ENCODE data around the gene UBA7.
"Not testable (repeated sequence)": the region's sequence is repeated elsewhere in the genome, so short reads cannot be mapped to it uniquely, and the experiment has no call there.

Gene UBA7

GRCh38 chr3:49782277-49782676 lies 31.5 kb downstream of the UBA7 start:
- not testable (repeated sequence) for DNase-seq (ENCODE audit: low spot score)

DNA sequence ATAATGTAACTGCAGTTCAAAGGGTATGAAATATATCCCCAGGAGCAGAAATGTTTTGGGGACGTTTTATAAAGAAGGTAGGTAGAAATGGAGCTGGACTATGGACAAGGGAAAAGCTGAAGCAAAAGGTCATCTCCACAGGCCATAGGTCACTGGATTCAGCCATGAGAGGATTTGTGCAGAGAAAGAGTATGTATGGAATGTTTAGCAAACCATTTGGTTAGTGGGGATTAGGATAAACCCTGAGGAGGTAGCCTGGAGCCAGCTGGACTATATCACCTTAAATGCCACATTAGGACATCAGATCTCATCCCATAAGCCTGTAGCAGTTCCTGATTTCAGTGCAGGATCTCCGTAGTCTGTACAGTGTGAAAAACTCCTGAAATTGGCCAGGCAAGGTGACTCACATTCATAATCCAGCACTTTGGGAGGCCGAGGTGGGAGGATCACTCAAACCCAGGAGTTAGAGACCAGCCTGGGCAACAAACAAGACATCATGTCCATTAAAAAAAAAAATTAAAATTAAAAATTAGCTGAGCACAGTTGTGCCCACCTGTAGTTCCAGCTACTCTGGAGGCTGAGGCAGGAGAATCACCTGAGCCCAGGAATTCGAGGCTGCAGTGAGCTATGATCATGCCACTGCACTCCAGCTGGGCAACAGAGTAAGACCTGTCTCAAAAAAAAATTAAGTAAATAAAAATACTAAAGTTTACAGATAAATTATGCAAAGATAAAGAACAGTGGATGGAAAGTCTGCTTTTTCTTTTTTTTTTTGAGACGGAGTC lies 32.1 kb downstream of the UBA7 start:
- DNase-seq (ENCODE audit: low spot score) = no peak

GRCh38 chr3:49780975-49781365 lies 32.8 kb downstream of the UBA7 start:
- DNase-seq (ENCODE audit: low spot score) = not testable (repeated sequence)

GRCh38 chr3:49780080-49780974 lies 33.4 kb downstream of the UBA7 start:
- DNase-seq (ENCODE audit: low spot score) = no peak

GRCh38 chr3:49779358-49780079 lies 34.2 kb downstream of the UBA7 start:
- no peak for DNase-seq (ENCODE audit: low spot score)

GRCh38 chr3:49776101-49776500 lies 37.7 kb downstream of the UBA7 start:
- not testable (repeated sequence) for DNase-seq (ENCODE audit: low spot score)

DNA sequence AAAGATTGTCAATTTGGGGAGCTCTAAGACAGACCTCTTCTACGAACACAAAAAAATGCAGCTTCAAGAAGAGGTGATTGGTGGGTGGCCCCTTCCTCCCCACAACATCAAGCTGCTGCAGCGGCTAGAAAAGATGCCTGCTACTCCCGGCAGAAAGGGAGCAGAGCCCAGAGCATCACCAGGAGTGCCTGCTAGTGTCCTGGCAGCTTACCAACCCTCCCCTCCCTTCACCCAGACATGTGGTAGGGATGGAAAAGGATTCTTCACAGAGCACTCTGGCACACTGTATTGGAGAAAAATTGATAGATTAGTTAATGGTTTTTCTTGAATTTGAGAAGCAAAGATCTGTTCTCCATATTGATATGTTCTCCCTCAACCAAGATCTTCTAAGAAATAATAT lies 38.2 kb downstream of the UBA7 start:
- DNase-seq (ENCODE audit: low spot score) = no peak

DNA sequence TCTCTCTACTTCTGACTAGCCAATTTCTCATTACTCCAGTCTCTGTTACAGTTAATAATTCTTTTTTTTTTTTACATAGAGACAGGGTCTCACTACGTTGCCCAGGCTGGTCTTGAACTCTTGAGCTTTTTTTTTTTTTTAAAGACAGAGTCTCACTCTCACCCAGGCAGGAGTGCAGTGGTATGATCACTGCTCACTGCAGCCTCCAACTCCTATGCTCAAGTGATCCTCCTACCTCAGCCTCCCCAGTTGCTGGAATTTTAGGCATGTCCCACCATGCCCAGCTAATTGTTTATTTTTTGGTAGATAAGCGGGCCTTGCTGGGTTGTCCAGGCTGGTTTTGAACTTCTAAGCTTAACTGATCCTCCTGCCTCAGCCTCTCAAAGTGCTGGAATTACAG lies 41.0 kb downstream of the UBA7 start:
- no peak for DNase-seq (ENCODE audit: low spot score)

DNA sequence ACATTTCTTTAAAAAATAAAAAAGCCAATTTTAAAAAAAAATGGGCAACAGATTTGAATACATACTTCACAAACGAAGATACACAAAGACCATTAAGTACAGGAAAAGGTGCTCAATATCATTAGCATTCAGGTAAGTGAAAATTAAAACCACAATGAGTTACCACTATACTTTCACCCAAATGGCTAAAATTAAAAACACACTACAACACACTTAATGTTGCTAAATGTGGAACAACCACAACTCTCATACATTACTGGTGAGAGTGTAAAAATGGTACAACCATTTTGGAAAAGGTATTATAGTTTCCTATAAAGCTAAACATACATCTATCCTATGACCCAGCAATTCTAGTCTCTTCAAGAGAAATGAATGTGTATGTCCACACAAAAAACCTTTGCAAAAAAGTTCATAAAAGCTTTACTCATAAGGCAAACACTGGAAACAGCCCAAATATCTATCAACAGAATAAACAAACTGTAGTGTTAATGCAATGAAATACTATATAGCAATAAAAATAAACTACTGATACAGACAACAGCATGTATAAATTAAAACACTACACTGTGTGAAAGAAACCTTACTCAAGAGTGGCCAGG lies 42.3 kb downstream of the UBA7 start:
- no peak for DNase-seq (ENCODE audit: low spot score)

- no peak for DNase-seq (ENCODE audit: low spot score)
Observed at GRCh38 chr3:49769926-49770325, 43.8 kb downstream of the UBA7 start.

DNA sequence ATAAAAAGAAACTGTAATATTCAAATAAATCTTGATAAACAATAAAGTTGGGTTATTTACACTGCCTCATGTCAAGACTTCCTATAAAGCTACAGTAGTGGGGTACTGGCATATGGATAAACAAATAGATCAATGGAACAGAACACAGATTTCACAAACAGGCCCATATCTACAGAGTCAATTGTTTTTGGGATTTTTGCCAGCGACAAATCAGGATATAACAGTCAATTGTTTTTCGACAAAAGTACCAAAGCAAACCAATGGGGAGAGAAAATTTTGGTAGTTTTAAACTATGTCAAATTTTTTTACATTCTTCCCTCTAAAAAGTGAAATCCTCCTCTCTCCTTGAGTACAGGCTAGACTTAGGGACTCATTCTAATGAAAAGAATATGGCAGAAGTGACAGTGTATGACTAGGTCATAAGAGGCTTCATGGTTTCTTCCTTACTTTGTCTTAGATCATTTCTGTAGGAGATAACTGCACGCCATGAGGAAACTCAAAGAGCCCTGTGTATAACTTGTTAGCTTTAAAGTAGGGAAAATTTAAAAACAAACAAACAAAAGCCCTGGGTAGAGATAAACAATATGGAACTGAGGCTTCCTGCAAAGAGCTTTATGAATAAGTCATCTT lies 44.4 kb downstream of the UBA7 start:
- DNase-seq (ENCODE audit: low spot score) = no peak

GRCh38 chr3:49763981-49764380 lies 49.8 kb downstream of the UBA7 start:
- no peak for DNase-seq (ENCODE audit: low spot score)

DNA sequence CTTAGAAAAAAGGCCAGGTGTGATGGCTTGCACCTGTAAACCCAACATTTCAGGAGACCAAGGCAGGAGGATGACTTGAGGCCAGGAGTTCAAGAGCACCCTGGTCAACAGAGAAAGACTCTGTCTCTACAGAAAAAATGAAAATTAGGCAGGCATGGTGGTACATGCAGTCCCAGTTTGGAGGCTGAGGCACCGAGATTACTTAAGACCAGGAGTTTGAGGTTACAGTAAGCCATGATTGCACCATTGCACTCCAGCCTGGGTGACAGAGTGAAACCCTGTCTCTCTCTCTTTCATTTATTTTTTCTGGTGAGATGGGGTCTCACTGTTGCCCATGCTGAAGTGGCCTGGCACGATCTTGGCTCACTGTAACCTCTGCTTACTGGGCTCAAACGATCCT lies 52.1 kb downstream of the UBA7 start:
- DNase-seq (ENCODE audit: low spot score) = no peak

DNA sequence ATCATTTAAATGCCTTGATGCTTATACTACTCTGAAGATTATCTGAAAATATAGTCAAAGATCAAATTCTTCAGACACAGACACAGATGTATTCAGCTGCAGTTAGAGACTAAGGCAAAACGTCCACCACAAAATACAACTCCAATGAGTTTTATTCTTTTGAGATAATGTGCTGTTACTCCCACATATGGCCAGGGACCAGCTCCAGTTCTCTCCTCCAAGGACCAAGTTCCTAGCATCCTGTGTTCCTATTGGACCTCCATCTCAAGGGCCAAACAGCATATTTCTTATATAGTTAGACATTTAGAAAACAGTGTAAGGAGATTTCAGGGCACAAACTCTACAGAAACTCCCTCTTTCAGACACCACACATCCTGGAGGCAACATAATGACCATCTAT lies 54.5 kb downstream of the UBA7 start:
- DNase-seq (ENCODE audit: low spot score) = no peak

- no peak for DNase-seq (ENCODE audit: low spot score)
Observed at GRCh38 chr3:49757197-49757596, 56.6 kb downstream of the UBA7 start.

- DNase-seq (ENCODE audit: low spot score) = no peak
Observed at GRCh38 chr3:49756036-49756435, 57.7 kb downstream of the UBA7 start.

All from CD4-positive, alpha-beta T cell treated with Interleukin-6 at 100 ng/mL for 8 hours (primary cell).